Adrenal gland (tissue), 12 donors: ENCODE data around the gene MUC2. TPM values are rescaled to one million over a fixed set of nuclear protein-coding genes. Genes with fewer than 3 reads are reported as not detected.

Experiments used
- DNase-seq, 7 donors: peaks; one replicate each; pipeline ENCODE4 v3.0.0-alpha.2; 2019 to 2020
- H3K27ac ChIP-seq, 5 donors: fragments of 200-600 bp; sonication (generic) in 4 of 5; 1 replicate in 3 of 5; 2 replicates in 2 of 5; pipeline versions ENCODE4 v1.5.1 to v1.8.0; 2016 to 2020; ENCODE audit warnings: mild to moderate bottlenecking in 1 of 5
- H3K27me3 ChIP-seq: fragments of 200-600 bp; 2 replicates; pipeline ENCODE4 v1.8.0; 2021
- H3K36me3 ChIP-seq, 2 donors: fragments of 200-600 bp; replicated peaks in 1 of 2; 1 replicate in 1 of 2; 2 replicates in 1 of 2; pipeline versions ENCODE4 v1.5.1 to v1.8.0; 2018 to 2022
- H3K4me1 ChIP-seq, 2 donors: fragments of 200-600 bp; replicated peaks in 1 of 2; 1 replicate in 1 of 2; 2 replicates in 1 of 2; pipeline versions ENCODE4 v1.5.1 to v1.8.0; 2018 to 2021
- H3K4me3 ChIP-seq, 4 donors: fragments of 200-600 bp; sonication (generic) in 3 of 4; one replicate each; pipeline ENCODE4 v1.5.1; 2016 to 2018
- H3K9me3 ChIP-seq, 3 donors: fragments of 200-600 bp; sonication (generic) in 1 of 3; replicated peaks in 1 of 3; 1 replicate in 2 of 3; 2 replicates in 1 of 3; pipeline versions ENCODE4 v1.5.1 to v1.8.0; 2016 to 2021
- POLR2A ChIP-seq, 2 donors: fragments of 450-650 bp; IDR thresholded peaks; one replicate each; pipeline ENCODE4 v1.6.1; 2017; ENCODE audit warnings: antibody characterized with exemption in 2 of 2, mild to moderate bottlenecking in 2 of 2, moderate library complexity in 1 of 2
- WGBS, 4 donors: extraction: QIAGEN DNeasy Blood & Tissue Kit in 2 of 4; methylation state at CpG; one replicate each; pipeline versions ENCODE4 v1.1.5 to v1.1.7; 2013 to 2017; 5-methylcytosine and 5-hydroxymethylcytosine counted together
- intact Hi-C, 2 donors: fragments of 100-400 bp; cut with DNase I; formaldehyde crosslinking; loops; one replicate each; pipeline versions ENCODE4 v1.14.1 to v1.15.0; 2022 to 2023
- polyA plus RNA-seq, 3 donors: library from polyadenylated mRNA; stranded (reverse); fragments of 200-250 nt in 2 of 3; fragments of 350-450 nt in 1 of 3; fragmentation: Illumina TruSeq in 1 of 3; extraction: RNeasy Lipid Tissue Mini Kit (QIAGEN cat#74804) in 1 of 3; gene quantifications; one replicate each; pipeline ENCODE4 v1.2.3, GENCODE V29; 2013 to 2014
- total RNA-seq, 9 donors: library from RNA; depleted of rRNA in 4 of 9; stranded (reverse); fragments of >200 nt in 4 of 9; fragments of 120-200 nt in 1 of 9; fragmentation: NEBNext Ultra II Directional in 1 of 9; extraction: Animal tissue kit (Norgen Biotek cat#: 25700) in 1 of 9; gene quantifications; one replicate each; pipeline versions ENCODE4 v1.1.0 to v1.2.4, GENCODE V29; 2013 to 2023
- TF ChIP-seq, protein P1 (sequence below), 6 experiments: fragments of 450-650 bp in 4 of 6; fragments of 200-600 bp in 2 of 6; sonication (generic) in 1 of 6; IDR thresholded peaks; 1 replicate in 5 of 6; 2 replicates in 1 of 6; pipeline versions ENCODE4 v1.5.1 to v1.8.0; 2016 to 2021; ENCODE audit warnings: antibody characterized with exemption in 6 of 6, mild to moderate bottlenecking in 2 of 6, moderate library complexity in 1 of 6
- donor health status: healthy with polysubstance abuse.
- donor health status: Bipolar disorder and iron deficiency.
- donor health status: DM: yes; HTN: yes; CAD: no.
- donor health status: DM: no; HTN: no; CAD: no.
- donor health status: DM: no; HTN: no; CAD: no.
- donor health status: DM: yes; HTN: yes; CAD: no.

The MUC2 gene
- total and polyA plus RNA-seq, 12 donors = under 0.01 to 0.31 (median 0.12) TPM; not detected in 7

GRCh38 chr11:1085440-1086170 is 10.9 kb downstream of the MUC2 start:
- peak in 1 of 7 donors; percentile 4 for DNase-seq
- WGBS, 4 donors = 60 to 100% (median 86%) methylated on average over 1 to 26 of the region's 26 CpGs
- H3K9me3 ChIP-seq = no peaks in the 10 kb centered on the region

DNA sequence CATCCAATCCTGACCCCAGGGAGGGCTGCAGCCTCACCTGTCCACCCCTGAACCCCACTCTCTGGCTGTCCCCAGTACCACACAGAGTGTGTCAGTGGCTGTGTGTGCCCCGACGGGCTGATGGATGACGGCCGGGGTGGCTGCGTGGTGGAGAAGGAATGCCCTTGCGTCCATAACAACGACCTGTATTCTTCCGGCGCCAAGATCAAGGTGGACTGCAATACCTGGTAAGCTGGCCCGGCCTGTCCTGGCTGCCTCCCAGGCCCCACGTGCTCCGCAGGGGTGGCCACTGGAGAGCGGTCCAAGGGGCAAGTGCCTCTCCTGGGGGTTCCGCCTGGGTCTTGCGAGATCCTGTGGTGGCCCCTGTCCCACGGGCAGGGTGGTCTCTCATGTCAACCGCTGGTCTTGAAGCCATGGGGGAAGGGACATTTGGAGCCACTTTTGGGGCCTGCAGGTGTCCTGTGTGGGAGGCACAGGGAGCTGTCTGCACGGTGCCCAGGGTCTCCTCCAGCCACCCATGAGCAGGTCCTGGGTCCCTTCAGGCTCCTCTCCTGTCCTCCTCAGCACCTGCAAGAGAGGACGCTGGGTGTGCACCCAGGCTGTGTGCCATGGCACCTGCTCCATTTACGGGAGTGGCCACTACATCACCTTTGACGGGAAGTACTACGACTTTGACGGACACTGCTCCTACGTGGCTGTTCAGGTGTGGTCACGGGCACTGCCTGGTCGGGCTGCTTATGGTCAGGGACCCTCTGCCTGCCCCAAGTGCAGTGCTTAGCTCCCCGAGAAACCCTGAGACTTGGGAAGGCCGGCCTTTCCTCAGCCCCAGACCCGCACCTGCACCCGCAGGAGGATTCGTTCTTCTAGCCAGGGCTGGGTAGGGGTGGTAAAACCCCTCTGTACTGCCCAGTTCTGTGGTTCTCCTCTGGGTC is 11.8 kb downstream of the MUC2 start:
- no peaks in the 10 kb centered on the region for H3K4me1 ChIP-seq
- H3K4me3 ChIP-seq = no peak overlapping the region
- intact Hi-C loops = no loop called here
- H3K27me3 ChIP-seq = no peaks in the 10 kb centered on the region
- no peak overlapping the region for H3K27ac ChIP-seq
- DNase-seq = peak in 1 of 7 donors; percentile 4
- 82 to 89% (median 87%) methylated on average over 5 to 31 of the region's 31 CpGs for WGBS, 4 donors
- H3K9me3 ChIP-seq = no peaks in the 10 kb centered on the region
- no peaks in the 10 kb centered on the region for H3K36me3 ChIP-seq
- no peak for TF ChIP-seq POLR2A (IDR thresholded peaks at IDR 0.05)
- TF ChIP-seq, protein P1, sequence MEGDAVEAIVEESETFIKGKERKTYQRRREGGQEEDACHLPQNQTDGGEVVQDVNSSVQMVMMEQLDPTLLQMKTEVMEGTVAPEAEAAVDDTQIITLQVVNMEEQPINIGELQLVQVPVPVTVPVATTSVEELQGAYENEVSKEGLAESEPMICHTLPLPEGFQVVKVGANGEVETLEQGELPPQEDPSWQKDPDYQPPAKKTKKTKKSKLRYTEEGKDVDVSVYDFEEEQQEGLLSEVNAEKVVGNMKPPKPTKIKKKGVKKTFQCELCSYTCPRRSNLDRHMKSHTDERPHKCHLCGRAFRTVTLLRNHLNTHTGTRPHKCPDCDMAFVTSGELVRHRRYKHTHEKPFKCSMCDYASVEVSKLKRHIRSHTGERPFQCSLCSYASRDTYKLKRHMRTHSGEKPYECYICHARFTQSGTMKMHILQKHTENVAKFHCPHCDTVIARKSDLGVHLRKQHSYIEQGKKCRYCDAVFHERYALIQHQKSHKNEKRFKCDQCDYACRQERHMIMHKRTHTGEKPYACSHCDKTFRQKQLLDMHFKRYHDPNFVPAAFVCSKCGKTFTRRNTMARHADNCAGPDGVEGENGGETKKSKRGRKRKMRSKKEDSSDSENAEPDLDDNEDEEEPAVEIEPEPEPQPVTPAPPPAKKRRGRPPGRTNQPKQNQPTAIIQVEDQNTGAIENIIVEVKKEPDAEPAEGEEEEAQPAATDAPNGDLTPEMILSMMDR (IDR thresholded peaks at IDR 0.05) = no peak

More at GRCh38 chr11:1085440-1086170, 10.9 kb downstream of the MUC2 start:
- intact Hi-C loops = no loop called here
- Histone ChIP-seq H3K4me1 (no peaks in the 10 kb centered on the region), H3K36me3 (no peaks in the 10 kb centered on the region), H3K27me3 (no peaks in the 10 kb centered on the region), H3K4me3 (no peak overlapping the region), H3K27ac (no peak overlapping the region)
- TF ChIP-seq, protein P1 (IDR thresholded peaks at IDR 0.05) = no peak
- no peak for TF ChIP-seq POLR2A (IDR thresholded peaks at IDR 0.05)

GRCh38 chr11:1087279-1087960 is 12.7 kb downstream of the MUC2 start:
- no peaks in the 10 kb centered on the region for H3K4me1 ChIP-seq
- H3K27ac ChIP-seq = no peak overlapping the region
- H3K9me3 ChIP-seq = no peaks in the 10 kb centered on the region
- no peaks in the 10 kb centered on the region for H3K36me3 ChIP-seq
- WGBS, 4 donors = 87 to 94% (median 91%) methylated on average over 7 to 17 of the region's 17 CpGs
- H3K27me3 ChIP-seq = no peaks in the 10 kb centered on the region
- TF ChIP-seq, protein P1 (IDR thresholded peaks at IDR 0.05) = no peak
- TF ChIP-seq POLR2A (IDR thresholded peaks at IDR 0.05) = no peak
- intact Hi-C loops = no loop called here
- DNase-seq = peak in 1 of 7 donors; percentile 4
- H3K4me3 ChIP-seq = no peak overlapping the region
